ENCODE data around the gene NTRK2.

NTRK2 gene

GRCh38 chr9:84699984-84700383 is 30.5 kb downstream of the NTRK2 start:
- Mint-ChIP-seq H3K36me3 (no peaks in the 10 kb centered on the region), H3K27ac (no peak overlapping the region), H3K4me3 (no peak overlapping the region), H3K9me3 (no peaks in the 10 kb centered on the region), H3K4me1 (peaks cover 4 to 8% of the 10 kb centered on the region in 2 donors), H3K27me3 (peaks cover 15 to 36% of the 10 kb centered on the region in 2 donors)
- ATAC-seq (replicated peaks) (no peak), DNase-seq (no peak)

DNA sequence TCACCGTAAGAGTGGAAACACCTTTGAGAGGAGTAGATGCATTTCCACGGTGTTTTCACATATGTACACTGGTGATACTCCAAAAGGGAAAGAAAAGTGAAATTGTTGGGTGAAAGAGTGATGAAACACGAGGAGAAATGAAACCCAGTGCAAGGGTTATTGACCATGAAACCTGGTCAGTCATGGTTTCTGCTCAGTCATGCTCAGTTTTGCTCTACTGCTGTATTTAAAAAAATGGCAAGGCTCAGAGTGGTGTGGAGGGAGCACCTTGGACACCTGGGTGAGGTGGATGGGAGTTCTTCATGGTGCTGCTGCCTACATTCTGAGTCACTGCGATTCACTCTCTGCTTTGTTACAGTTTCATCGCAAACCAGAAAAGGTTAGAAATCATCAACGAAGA is 32.3 kb downstream of the NTRK2 start:
- Mint-ChIP-seq H3K4me3 (no peak overlapping the region), H3K27ac (no peak overlapping the region), H3K27me3 (peaks cover 18 to 39% of the 10 kb centered on the region in 2 donors), H3K9me3 (no peaks in the 10 kb centered on the region), H3K4me1 (peaks cover 4 to 8% of the 10 kb centered on the region in 2 donors), H3K36me3 (no peaks in the 10 kb centered on the region)
- DNase-seq (no peak), ATAC-seq (replicated peaks) (peak; percentile 48 to 51)

- ATAC-seq (replicated peaks) (no peak), DNase-seq (no peak)
- peaks cover 18 to 32% of the 10 kb centered on the region in 2 donors for H3K27me3 Mint-ChIP-seq
- peak overlapping the region; percentile 10 for H3K27ac Mint-ChIP-seq
- no peaks in the 10 kb centered on the region for H3K36me3 Mint-ChIP-seq
- no peak overlapping the region for H3K4me3 Mint-ChIP-seq
- no peaks in the 10 kb centered on the region for H3K9me3 Mint-ChIP-seq
- H3K4me1 Mint-ChIP-seq, result peaks cover 4 to 8% of the 10 kb centered on the region in 2 donors
Measured at GRCh38 chr9:84702471-84702870, 32.9 kb downstream of the NTRK2 start.

GRCh38 chr9:84703793-84704192 is 34.3 kb downstream of the NTRK2 start:
- peaks cover 18 to 37% of the 10 kb centered on the region in 2 donors for H3K27me3 Mint-ChIP-seq
- no peak overlapping the region for H3K27ac Mint-ChIP-seq
- H3K4me1 Mint-ChIP-seq, result peaks cover 4 to 9% of the 10 kb centered on the region in 2 donors
- DNase-seq, result no peak
- H3K36me3 Mint-ChIP-seq, result no peaks in the 10 kb centered on the region
- H3K4me3 Mint-ChIP-seq, result no peak overlapping the region
- H3K9me3 Mint-ChIP-seq, result no peaks in the 10 kb centered on the region
- ATAC-seq (replicated peaks), result no peak

GRCh38 chr9:84705128-84705527 is 35.6 kb downstream of the NTRK2 start:
- H3K27me3 Mint-ChIP-seq, result peaks cover 18 to 28% of the 10 kb centered on the region in 2 donors
- no peak for ATAC-seq (replicated peaks)
- no peak overlapping the region for H3K27ac Mint-ChIP-seq
- no peaks in the 10 kb centered on the region for H3K36me3 Mint-ChIP-seq
- H3K4me3 Mint-ChIP-seq, result no peak overlapping the region
- no peaks in the 10 kb centered on the region for H3K9me3 Mint-ChIP-seq
- peaks cover 8 to 23% of the 10 kb centered on the region in 2 donors for H3K4me1 Mint-ChIP-seq
- DNase-seq, result no peak

DNA sequence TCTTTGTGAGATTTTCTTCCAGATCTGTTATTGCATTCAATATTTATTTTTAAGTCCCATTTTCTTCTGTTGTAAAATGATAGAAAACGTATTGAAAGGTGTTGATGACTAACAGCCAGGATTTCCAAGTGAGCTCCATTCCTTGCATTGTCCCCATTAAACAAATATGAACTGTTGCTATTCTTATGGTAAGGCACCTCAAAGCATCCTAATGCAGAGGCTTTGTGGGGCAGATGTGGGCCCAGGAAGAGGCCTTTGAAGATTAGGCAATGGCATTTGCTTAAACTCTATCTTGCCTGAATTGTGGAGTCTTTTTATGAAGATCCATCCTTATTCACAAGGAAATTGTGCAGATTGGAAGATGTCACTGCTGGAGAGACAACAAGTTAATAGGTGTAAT is 38.9 kb downstream of the NTRK2 start:
- Mint-ChIP-seq H3K4me3 (no peak overlapping the region), H3K27ac (no peak overlapping the region), H3K27me3 (peaks cover 19 to 27% of the 10 kb centered on the region in 2 donors), H3K9me3 (no peaks in the 10 kb centered on the region), H3K4me1 (peaks cover 5 to 19% of the 10 kb centered on the region in 2 donors), H3K36me3 (no peaks in the 10 kb centered on the region)
- DNase-seq (no peak), ATAC-seq (replicated peaks) (no peak)

- peaks cover 23 to 31% of the 10 kb centered on the region in 2 donors for H3K27me3 Mint-ChIP-seq
- H3K4me3 Mint-ChIP-seq, result no peak overlapping the region
Measured at GRCh38 chr9:84709056-84709455, 39.5 kb downstream of the NTRK2 start.

GRCh38 chr9:84710701-84711397 is 41.3 kb downstream of the NTRK2 start:
- no peak for ATAC-seq (replicated peaks)
- peaks cover 5 to 19% of the 10 kb centered on the region in 2 donors for H3K4me1 Mint-ChIP-seq
- H3K27me3 Mint-ChIP-seq, result peaks cover 23 to 29% of the 10 kb centered on the region in 2 donors
- no peak overlapping the region for H3K27ac Mint-ChIP-seq
- no peak for DNase-seq
- no peak overlapping the region for H3K4me3 Mint-ChIP-seq
- H3K9me3 Mint-ChIP-seq, result no peaks in the 10 kb centered on the region
- H3K36me3 Mint-ChIP-seq, result no peaks in the 10 kb centered on the region

More at GRCh38 chr9:84709056-84709455, 39.5 kb downstream of the NTRK2 start:
- DNase-seq (no peak), ATAC-seq (replicated peaks) (no peak)
- Mint-ChIP-seq H3K27ac (no peak overlapping the region), H3K9me3 (no peaks in the 10 kb centered on the region), H3K4me1 (peaks cover 5 to 19% of the 10 kb centered on the region in 2 donors), H3K36me3 (no peaks in the 10 kb centered on the region)

DNA sequence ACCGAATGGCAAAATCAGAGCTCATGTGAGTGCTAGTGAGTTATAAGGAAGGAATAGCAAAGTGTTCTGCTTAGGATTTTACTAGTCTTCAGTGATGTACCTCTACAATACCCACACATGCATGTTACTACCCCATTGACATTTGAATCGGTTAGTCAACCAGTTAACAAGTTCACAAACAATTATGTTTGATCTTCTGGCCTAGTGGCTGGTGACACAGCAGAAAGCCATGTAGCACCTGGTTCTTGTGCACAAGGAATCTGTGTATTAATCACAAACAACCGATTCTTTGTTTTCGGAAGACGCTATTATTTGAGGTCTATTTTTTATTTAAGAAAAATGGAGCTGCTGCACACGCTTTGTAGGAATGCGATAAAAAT is 41.9 kb downstream of the NTRK2 start:
- Mint-ChIP-seq H3K27ac (no peak overlapping the region), H3K27me3 (peaks cover 23 to 29% of the 10 kb centered on the region in 2 donors), H3K4me3 (no peak overlapping the region), H3K4me1 (peaks cover 5 to 19% of the 10 kb centered on the region in 2 donors), H3K36me3 (no peaks in the 10 kb centered on the region), H3K9me3 (no peaks in the 10 kb centered on the region)
- ATAC-seq (replicated peaks), result no peak
- DNase-seq, result no peak

DNA sequence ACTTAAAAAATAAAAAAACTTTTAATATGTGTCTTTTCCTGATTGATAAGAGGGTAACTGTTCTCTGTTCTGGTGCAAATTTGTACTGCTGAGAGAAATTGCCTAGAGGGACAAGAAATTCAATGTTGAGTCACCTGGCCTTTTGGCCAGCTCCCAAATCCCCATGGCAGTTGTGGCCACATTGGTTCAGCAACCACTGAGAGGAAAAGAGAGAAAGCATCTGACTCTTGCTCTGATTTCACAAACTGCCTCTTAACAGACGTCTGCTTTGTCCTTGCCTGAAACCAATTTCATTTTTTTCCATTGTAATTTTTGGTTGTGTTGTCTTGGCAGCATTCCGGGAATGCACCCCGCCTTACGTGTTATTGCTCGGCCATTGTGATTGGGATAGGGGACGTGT is 42.4 kb downstream of the NTRK2 start:
- no peak overlapping the region for H3K4me3 Mint-ChIP-seq
- H3K4me1 Mint-ChIP-seq, result peaks cover 5 to 19% of the 10 kb centered on the region in 2 donors
- peaks cover 23 to 29% of the 10 kb centered on the region in 2 donors for H3K27me3 Mint-ChIP-seq
- no peak for DNase-seq
- no peak for ATAC-seq (replicated peaks)
- no peak overlapping the region for H3K27ac Mint-ChIP-seq
- no peaks in the 10 kb centered on the region for H3K9me3 Mint-ChIP-seq
- no peaks in the 10 kb centered on the region for H3K36me3 Mint-ChIP-seq

- Mint-ChIP-seq H3K27me3 (peaks cover 19% of the 10 kb centered on the region in 2 donors), H3K4me1 (no peaks in the 10 kb centered on the region)
Measured at GRCh38 chr9:84716217-84716616, 46.7 kb downstream of the NTRK2 start.

DNA sequence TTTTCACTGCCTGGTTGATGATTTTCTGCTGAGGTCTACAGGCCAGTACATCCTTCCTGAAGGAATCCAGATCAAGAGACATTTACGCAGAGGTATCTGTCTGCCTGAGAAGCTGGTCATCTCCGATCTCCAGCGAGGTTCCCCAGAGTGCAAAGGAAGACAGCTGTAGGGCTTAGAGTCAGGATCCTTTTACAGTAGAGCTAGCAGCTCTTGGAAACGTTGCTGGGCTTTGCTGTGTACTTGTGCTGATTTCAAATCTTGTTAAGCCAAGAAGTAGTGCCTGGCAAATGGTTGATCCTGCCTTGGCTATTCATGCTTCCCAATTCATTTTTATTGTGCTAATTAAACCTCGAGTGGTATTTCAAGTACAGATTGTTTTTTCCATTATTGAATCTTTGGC is 48.9 kb downstream of the NTRK2 start:
- peaks cover 1 to 9% of the 10 kb centered on the region in 2 donors for H3K9me3 Mint-ChIP-seq
- DNase-seq (no peak), ATAC-seq (replicated peaks) (no peak)
- H3K27ac Mint-ChIP-seq, result no peak overlapping the region
- no peaks in the 10 kb centered on the region for H3K4me1 Mint-ChIP-seq
- H3K36me3 Mint-ChIP-seq, result no peaks in the 10 kb centered on the region
- no peak overlapping the region for H3K4me3 Mint-ChIP-seq
- peaks cover 8% of the 10 kb centered on the region in 2 donors for H3K27me3 Mint-ChIP-seq

More at GRCh38 chr9:84716217-84716616, 46.7 kb downstream of the NTRK2 start:
- Mint-ChIP-seq H3K4me3 (no peak overlapping the region), H3K9me3 (peaks cover 1 to 6% of the 10 kb centered on the region in 2 donors), H3K36me3 (no peaks in the 10 kb centered on the region), H3K27ac (no peak overlapping the region)
- no peak for DNase-seq
- ATAC-seq (replicated peaks), result no peak

DNA sequence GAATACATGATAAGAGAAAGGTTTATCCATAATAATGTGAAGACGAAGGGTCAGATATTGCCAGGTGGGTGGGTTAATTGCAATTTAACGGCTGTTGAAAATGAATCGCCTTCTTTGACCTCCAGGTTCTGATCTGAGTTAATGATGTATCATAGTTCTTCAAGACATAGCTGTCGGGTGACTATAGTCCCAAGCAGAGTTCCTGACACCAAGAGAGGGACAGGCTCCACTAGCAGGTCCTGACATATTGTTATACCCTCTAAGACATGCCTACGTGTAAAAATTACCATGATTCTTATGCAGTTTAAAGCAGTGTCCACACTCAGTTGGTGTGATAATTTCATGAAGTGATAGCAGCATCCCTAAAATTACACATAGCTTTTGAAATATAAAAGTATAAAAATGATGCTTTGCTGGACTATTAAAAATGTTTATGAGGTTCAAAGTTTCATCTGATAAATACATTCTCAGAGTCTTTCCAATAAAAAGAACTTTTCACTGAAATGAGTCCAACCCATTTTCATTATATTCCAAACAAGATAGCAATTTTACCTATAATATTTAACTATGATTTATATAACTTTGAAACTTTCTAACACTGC is 53.0 kb downstream of the NTRK2 start:
- H3K4me3 Mint-ChIP-seq, result no peak overlapping the region
- no peaks in the 10 kb centered on the region for H3K36me3 Mint-ChIP-seq
- H3K4me1 Mint-ChIP-seq, result no peaks in the 10 kb centered on the region
- peaks cover 1 to 9% of the 10 kb centered on the region in 2 donors for H3K9me3 Mint-ChIP-seq
- peaks cover under 1 to 6% of the 10 kb centered on the region in 2 donors for H3K27me3 Mint-ChIP-seq
- ATAC-seq (replicated peaks) (no peak), DNase-seq (no peak)
- no peak overlapping the region for H3K27ac Mint-ChIP-seq

GRCh38 chr9:84723426-84723825 is 53.9 kb downstream of the NTRK2 start:
- Mint-ChIP-seq H3K4me1 (no peaks in the 10 kb centered on the region), H3K27me3 (peaks cover 5 to 12% of the 10 kb centered on the region in 2 donors), H3K36me3 (no peaks in the 10 kb centered on the region), H3K4me3 (no peak overlapping the region), H3K9me3 (peaks cover 1 to 9% of the 10 kb centered on the region in 2 donors), H3K27ac (no peak overlapping the region)
- ATAC-seq (replicated peaks), result no peak
- no peak for DNase-seq

GRCh38 chr9:84731696-84732095 is 62.2 kb downstream of the NTRK2 start:
- H3K36me3 Mint-ChIP-seq, result no peaks in the 10 kb centered on the region
- H3K27me3 Mint-ChIP-seq, result peaks cover 7 to 10% of the 10 kb centered on the region in 2 donors
- H3K9me3 Mint-ChIP-seq, result peaks cover 0 to 5% of the 10 kb centered on the region in 2 donors
- no peak overlapping the region for H3K4me3 Mint-ChIP-seq
- ATAC-seq (replicated peaks) (no peak), DNase-seq (no peak)
- H3K4me1 Mint-ChIP-seq, result no peaks in the 10 kb centered on the region
- H3K27ac Mint-ChIP-seq, result no peak overlapping the region
